ENCODE data around the gene KRT9.

The KRT9 gene

GRCh38 chr17:41516830-41517283, 55.0 kb downstream of the KRT9 start:
- TF ChIP-seq, protein P1, sequence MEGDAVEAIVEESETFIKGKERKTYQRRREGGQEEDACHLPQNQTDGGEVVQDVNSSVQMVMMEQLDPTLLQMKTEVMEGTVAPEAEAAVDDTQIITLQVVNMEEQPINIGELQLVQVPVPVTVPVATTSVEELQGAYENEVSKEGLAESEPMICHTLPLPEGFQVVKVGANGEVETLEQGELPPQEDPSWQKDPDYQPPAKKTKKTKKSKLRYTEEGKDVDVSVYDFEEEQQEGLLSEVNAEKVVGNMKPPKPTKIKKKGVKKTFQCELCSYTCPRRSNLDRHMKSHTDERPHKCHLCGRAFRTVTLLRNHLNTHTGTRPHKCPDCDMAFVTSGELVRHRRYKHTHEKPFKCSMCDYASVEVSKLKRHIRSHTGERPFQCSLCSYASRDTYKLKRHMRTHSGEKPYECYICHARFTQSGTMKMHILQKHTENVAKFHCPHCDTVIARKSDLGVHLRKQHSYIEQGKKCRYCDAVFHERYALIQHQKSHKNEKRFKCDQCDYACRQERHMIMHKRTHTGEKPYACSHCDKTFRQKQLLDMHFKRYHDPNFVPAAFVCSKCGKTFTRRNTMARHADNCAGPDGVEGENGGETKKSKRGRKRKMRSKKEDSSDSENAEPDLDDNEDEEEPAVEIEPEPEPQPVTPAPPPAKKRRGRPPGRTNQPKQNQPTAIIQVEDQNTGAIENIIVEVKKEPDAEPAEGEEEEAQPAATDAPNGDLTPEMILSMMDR (conservative IDR thresholded peaks at IDR 0.05) = no peak
- no peak overlapping the region for H3K27ac ChIP-seq

DNA sequence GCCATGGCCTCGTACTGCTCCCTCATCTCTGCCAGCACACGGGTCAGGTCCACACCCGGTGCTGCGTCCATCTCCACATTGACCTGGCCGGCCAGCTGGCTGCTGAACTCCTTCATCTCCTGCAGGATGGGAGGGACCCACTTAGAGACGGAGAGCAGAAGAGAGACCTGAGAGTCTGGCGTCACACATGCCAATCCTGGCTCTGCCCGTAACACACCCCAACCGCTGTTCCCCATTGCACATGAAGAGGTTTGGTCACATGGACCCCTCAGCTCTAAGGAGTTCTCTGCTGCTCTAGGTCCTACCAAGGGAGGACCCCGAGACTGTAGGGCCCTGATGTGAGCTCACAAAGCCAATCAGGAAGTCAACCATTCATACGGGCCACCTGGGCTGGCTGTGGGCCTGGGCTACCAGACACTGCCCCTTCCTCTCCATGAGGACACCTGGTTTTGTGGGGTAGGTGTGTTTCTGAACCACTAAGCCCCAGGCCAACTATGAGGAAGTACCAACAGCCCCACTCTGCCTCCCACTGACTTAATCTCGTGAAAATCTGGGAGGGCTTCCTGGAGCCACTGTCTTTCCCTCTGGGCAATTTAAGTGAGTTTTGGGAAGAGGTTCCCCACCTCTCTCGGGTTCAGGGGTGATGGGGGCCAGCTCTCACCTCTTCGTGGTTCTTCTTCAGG, 55.6 kb downstream of the KRT9 start:
- H3K27ac ChIP-seq = no peak overlapping the region
- TF ChIP-seq, protein P1 (conservative IDR thresholded peaks at IDR 0.05) = no peak
